NCI-H2081 (cell line): Measurements from ENCODE around the gene CLDN5.
A peak's percentile ranks its signal among the peaks of the same experiment; 100 is the strongest.

Experiments
- DNase-seq, 2 experiments: peaks; one replicate each; lab custom pipeline; 2025; lab: John Stamatoyannopoulos, UW

Gene CLDN5

GRCh38 chr22:19522190-19522880 lies 1.9 kb downstream of the CLDN5 start:
- DNase-seq: peak; percentile 90 to 94

GRCh38 chr22:19520566-19521305 lies 3.5 kb downstream of the CLDN5 start:
- DNase-seq: no peak

GRCh38 chr22:19520007-19520406 lies 4.2 kb downstream of the CLDN5 start:
- no peak for DNase-seq

- no peak for DNase-seq
Observed at GRCh38 chr22:19519041-19519926, 4.9 kb downstream of the CLDN5 start.

- DNase-seq: no peak
Observed at GRCh38 chr22:19518635-19519034, 5.6 kb downstream of the CLDN5 start.

GRCh38 chr22:19517919-19518611 lies 6.1 kb downstream of the CLDN5 start:
- no peak for DNase-seq

GRCh38 chr22:19517171-19517500 lies 7.1 kb downstream of the CLDN5 start:
- no peak for DNase-seq

- no peak for DNase-seq
Observed at GRCh38 chr22:19516378-19517170, 7.6 kb downstream of the CLDN5 start.

- DNase-seq: no peak
Observed at GRCh38 chr22:19515654-19516377, 8.4 kb downstream of the CLDN5 start.

- peak; percentile 31 to 82 for DNase-seq
Observed at GRCh38 chr22:19514831-19515565, 9.2 kb downstream of the CLDN5 start.

- no peak for DNase-seq
Observed at GRCh38 chr22:19513823-19514222, 10.4 kb downstream of the CLDN5 start.

- DNase-seq: no peak
Observed at GRCh38 chr22:19510919-19511341, 13.3 kb downstream of the CLDN5 start.

GRCh38 chr22:19509923-19510322 lies 14.3 kb downstream of the CLDN5 start:
- DNase-seq: no peak

GRCh38 chr22:19509191-19509590 lies 15.0 kb downstream of the CLDN5 start:
- DNase-seq: no peak

- no peak for DNase-seq
Observed at GRCh38 chr22:19508024-19508776, 16.0 kb downstream of the CLDN5 start.

GRCh38 chr22:19507534-19507861 lies 16.7 kb downstream of the CLDN5 start:
- DNase-seq: no peak

GRCh38 chr22:19506212-19506611 lies 18.0 kb downstream of the CLDN5 start:
- DNase-seq: no peak

GRCh38 chr22:19505735-19506126 lies 18.5 kb downstream of the CLDN5 start:
- DNase-seq: no peak
